Ishikawa (cell line): Measurements from ENCODE around the gene NFKB1.

Source experiments
- CEBPB ChIP-seq: IDR thresholded peaks from 2 replicates; pipeline ENCODE4 v1.6.1; 2012
- CREB1 ChIP-seq: IDR thresholded peaks from 2 replicates; pipeline ENCODE4 v1.6.1; 2012; ENCODE audit warnings: low read depth
- EGR1 ChIP-seq: IDR thresholded peaks from 2 replicates; pipeline ENCODE4 v1.6.1; 2012
- EP300 ChIP-seq: IDR thresholded peaks from 2 replicates; pipeline ENCODE4 v1.6.1; 2012; ENCODE audit warnings: borderline replicate concordance
- NFIC ChIP-seq: IDR thresholded peaks from 2 replicates; pipeline ENCODE4 v1.6.1; 2012
- RAD21 ChIP-seq: IDR thresholded peaks from 2 replicates; pipeline ENCODE4 v1.6.1; 2012; ENCODE audit warnings: low read depth
- TAF1 ChIP-seq: IDR thresholded peaks from 2 replicates; pipeline ENCODE4 v1.6.1; 2012; ENCODE audit warnings: low read depth, mild to moderate bottlenecking
- TCF12 ChIP-seq: IDR thresholded peaks from 2 replicates; pipeline ENCODE4 v1.6.1; 2012; ENCODE audit warnings: low read depth
- TEAD4 ChIP-seq: IDR thresholded peaks from 2 replicates; pipeline ENCODE4 v1.6.1; 2012
- ZBTB7A ChIP-seq: IDR thresholded peaks from 2 replicates; pipeline ENCODE4 v1.6.1; 2012; ENCODE audit warnings: low read depth
- TF ChIP-seq, protein P1 (sequence below): IDR thresholded peaks from 2 replicates; pipeline ENCODE4 v1.6.1; 2012; ENCODE audit warnings: low read depth, mild to moderate bottlenecking
- TF ChIP-seq, protein P2 (sequence below): IDR thresholded peaks from 2 replicates; pipeline ENCODE4 v1.6.1; 2012

DNA sequence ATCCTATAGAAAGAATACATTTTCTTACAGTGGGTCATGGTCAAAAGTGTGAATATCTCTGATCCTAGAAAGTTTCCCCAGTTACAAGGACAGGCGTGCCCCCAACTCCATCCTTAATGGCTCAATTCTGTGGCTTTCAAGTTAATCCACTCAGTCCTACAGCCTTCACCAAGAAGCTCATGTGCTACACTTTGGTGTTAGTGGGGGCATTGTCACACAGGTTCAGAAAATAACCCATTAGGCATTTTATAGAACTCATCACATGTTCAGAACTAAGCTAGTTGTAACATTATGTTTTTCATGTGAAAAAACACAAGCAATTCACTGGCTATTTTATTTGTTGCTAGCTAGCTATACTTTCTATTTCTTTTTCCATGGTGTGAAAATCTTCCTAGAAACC, 20.4 kb downstream of the NFKB1 start:
- TF ChIP-seq EP300, result no peak
- TF ChIP-seq RAD21, result no peak
- no peak for TF ChIP-seq TCF12
- no peak for TF ChIP-seq CEBPB
- no peak for TF ChIP-seq CREB1
- no peak for TF ChIP-seq TEAD4
- TF ChIP-seq, protein P1, sequence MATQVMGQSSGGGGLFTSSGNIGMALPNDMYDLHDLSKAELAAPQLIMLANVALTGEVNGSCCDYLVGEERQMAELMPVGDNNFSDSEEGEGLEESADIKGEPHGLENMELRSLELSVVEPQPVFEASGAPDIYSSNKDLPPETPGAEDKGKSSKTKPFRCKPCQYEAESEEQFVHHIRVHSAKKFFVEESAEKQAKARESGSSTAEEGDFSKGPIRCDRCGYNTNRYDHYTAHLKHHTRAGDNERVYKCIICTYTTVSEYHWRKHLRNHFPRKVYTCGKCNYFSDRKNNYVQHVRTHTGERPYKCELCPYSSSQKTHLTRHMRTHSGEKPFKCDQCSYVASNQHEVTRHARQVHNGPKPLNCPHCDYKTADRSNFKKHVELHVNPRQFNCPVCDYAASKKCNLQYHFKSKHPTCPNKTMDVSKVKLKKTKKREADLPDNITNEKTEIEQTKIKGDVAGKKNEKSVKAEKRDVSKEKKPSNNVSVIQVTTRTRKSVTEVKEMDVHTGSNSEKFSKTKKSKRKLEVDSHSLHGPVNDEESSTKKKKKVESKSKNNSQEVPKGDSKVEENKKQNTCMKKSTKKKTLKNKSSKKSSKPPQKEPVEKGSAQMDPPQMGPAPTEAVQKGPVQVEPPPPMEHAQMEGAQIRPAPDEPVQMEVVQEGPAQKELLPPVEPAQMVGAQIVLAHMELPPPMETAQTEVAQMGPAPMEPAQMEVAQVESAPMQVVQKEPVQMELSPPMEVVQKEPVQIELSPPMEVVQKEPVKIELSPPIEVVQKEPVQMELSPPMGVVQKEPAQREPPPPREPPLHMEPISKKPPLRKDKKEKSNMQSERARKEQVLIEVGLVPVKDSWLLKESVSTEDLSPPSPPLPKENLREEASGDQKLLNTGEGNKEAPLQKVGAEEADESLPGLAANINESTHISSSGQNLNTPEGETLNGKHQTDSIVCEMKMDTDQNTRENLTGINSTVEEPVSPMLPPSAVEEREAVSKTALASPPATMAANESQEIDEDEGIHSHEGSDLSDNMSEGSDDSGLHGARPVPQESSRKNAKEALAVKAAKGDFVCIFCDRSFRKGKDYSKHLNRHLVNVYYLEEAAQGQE, result no peak
- TF ChIP-seq ZBTB7A, result no peak
- TF ChIP-seq TAF1, result no peak
- TF ChIP-seq NFIC, result no peak
- no peak for TF ChIP-seq EGR1
- TF ChIP-seq, protein P2, sequence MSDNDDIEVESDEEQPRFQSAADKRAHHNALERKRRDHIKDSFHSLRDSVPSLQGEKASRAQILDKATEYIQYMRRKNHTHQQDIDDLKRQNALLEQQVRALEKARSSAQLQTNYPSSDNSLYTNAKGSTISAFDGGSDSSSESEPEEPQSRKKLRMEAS, result no peak
